DMS 273 treated with DMSO at 0.1 percent for 48 hours (cell line): ENCODE results near the gene IFI44.

Source experiments
- DNase-seq: peaks from one replicate; lab custom pipeline; 2025; lab: John Stamatoyannopoulos, UW

Gene IFI44

GRCh38 chr1:78649628-78650027 lies at the start of gene IFI44:
Gene IFI44, plus strand, starts transcription at chr1:78649831. Its CDS starts 365 bp downstream, at chr1:78650196.
- DNase-seq: peak; percentile 76

- DNase-seq: no peak
Observed at GRCh38 chr1:78601068-78601467, 48.6 kb upstream of the IFI44 start.

GRCh38 chr1:78603206-78603605 lies 46.4 kb upstream of the IFI44 start:
- DNase-seq: no peak

- no peak for DNase-seq
Observed at GRCh38 chr1:78604643-78605042, 45.0 kb upstream of the IFI44 start.

GRCh38 chr1:78606274-78606673 lies 43.4 kb upstream of the IFI44 start:
- no peak for DNase-seq

GRCh38 chr1:78607334-78607927 lies 42.2 kb upstream of the IFI44 start:
- DNase-seq: no peak

- no peak for DNase-seq
Observed at GRCh38 chr1:78607944-78608343, 41.7 kb upstream of the IFI44 start.

- peak; percentile 85 for DNase-seq
Observed at GRCh38 chr1:78617615-78618026, 32.0 kb upstream of the IFI44 start.

GRCh38 chr1:78619032-78619431 lies 30.6 kb upstream of the IFI44 start:
- no peak for DNase-seq

- no peak for DNase-seq
Observed at GRCh38 chr1:78619446-78619802, 30.2 kb upstream of the IFI44 start.

- peak; percentile 46 for DNase-seq
Observed at GRCh38 chr1:78619803-78620579, 29.6 kb upstream of the IFI44 start, which contains the start of gene IFI44L. Gene IFI44L, plus strand, starts transcription at chr1:78620448. Its CDS starts 7,468 bp downstream, at chr1:78627916.

GRCh38 chr1:78620666-78621065 lies 29.0 kb upstream of the IFI44 start:
- no peak for DNase-seq

- no peak for DNase-seq
Observed at GRCh38 chr1:78622548-78622947, 27.1 kb upstream of the IFI44 start.

- DNase-seq: no peak
Observed at GRCh38 chr1:78624035-78624434, 25.6 kb upstream of the IFI44 start.

GRCh38 chr1:78627321-78627720 lies 22.3 kb upstream of the IFI44 start:
- no peak for DNase-seq

GRCh38 chr1:78630600-78630999 lies 19.0 kb upstream of the IFI44 start:
- no peak for DNase-seq

GRCh38 chr1:78633209-78633608 lies 16.4 kb upstream of the IFI44 start:
- DNase-seq: no peak

- DNase-seq: no peak
Observed at GRCh38 chr1:78640462-78640861, 9.2 kb upstream of the IFI44 start.

GRCh38 chr1:78641558-78641957 lies 8.1 kb upstream of the IFI44 start:
- no peak for DNase-seq

- DNase-seq: no peak
Observed at GRCh38 chr1:78645723-78646122, 3.9 kb upstream of the IFI44 start.

- no peak for DNase-seq
Observed at GRCh38 chr1:78647238-78647637, 2.4 kb upstream of the IFI44 start.

GRCh38 chr1:78650114-78650660 lies 556 bp downstream of the IFI44 start:
- peak; percentile 61 for DNase-seq

GRCh38 chr1:78651241-78651640 lies 1.6 kb downstream of the IFI44 start:
- peak; percentile 48 for DNase-seq
